ENCODE results near the gene PLEKHG4B.

DNA sequence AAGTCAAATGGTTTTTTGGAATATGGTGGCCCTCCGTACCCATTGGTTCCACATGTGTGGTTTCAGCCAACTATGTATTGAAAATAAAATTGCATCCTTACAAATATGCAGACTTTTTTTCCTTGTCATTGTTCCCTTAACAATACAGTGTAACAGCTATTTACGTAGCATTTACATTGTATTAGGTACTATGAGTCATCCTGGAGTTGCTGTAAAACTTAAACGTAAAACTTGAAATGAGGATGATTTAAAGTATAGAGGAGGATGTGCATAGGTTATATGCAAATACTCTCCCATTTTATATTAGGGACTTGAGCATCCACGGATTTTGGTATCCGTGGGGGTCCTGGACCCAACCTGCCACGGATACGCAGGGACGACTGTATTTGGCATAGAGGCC, 142.5 kb downstream of the PLEKHG4B start:
- TF ChIP-seq ZNF423 (CRISPR knock-in tag; IDR thresholded peaks at IDR 0.05) (no peak), IRF2 (CRISPR knock-in tag; IDR thresholded peaks at IDR 0.05; ENCODE audit: borderline replicate concordance, low read depth) (no peak), ZNF396 (CRISPR knock-in tag; IDR thresholded peaks at IDR 0.05; ENCODE audit: borderline replicate concordance) (no peak), CBFB (CRISPR knock-in tag; IDR thresholded peaks at IDR 0.05; ENCODE audit: low read depth) (no peak), ZNF263 (CRISPR knock-in tag; IDR thresholded peaks at IDR 0.05; ENCODE audit: low read depth) (no peak), PRDM15 (CRISPR knock-in tag; IDR thresholded peaks at IDR 0.05) (no peak)
- TF ChIP-seq, protein P1, sequence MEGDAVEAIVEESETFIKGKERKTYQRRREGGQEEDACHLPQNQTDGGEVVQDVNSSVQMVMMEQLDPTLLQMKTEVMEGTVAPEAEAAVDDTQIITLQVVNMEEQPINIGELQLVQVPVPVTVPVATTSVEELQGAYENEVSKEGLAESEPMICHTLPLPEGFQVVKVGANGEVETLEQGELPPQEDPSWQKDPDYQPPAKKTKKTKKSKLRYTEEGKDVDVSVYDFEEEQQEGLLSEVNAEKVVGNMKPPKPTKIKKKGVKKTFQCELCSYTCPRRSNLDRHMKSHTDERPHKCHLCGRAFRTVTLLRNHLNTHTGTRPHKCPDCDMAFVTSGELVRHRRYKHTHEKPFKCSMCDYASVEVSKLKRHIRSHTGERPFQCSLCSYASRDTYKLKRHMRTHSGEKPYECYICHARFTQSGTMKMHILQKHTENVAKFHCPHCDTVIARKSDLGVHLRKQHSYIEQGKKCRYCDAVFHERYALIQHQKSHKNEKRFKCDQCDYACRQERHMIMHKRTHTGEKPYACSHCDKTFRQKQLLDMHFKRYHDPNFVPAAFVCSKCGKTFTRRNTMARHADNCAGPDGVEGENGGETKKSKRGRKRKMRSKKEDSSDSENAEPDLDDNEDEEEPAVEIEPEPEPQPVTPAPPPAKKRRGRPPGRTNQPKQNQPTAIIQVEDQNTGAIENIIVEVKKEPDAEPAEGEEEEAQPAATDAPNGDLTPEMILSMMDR (IDR thresholded peaks at IDR 0.05), result no peak

All from WTC11 (cell line).